ENCODE data around the gene CARMIL1. TPM values are rescaled to one million over a fixed set of nuclear protein-coding genes. Genes with fewer than 3 reads are reported as not detected.

The CARMIL1 gene
- total RNA-seq, 1 donor from 2014 or later: 11.8 TPM

- TF ChIP-seq CTCF (conservative IDR thresholded peaks at IDR 0.05): no peak
- H3K27ac Mint-ChIP-seq: no peak overlapping the region
- no peaks in the 10 kb centered on the region for H3K27me3 Mint-ChIP-seq
- H3K9me3 Mint-ChIP-seq: no peaks in the 10 kb centered on the region
- H3K36me3 Mint-ChIP-seq: peaks cover 21% of the 10 kb centered on the region
- no peak for DNase-seq (ENCODE audit: extremely low spot score, unreplicated experiment)
- H3K4me1 Mint-ChIP-seq (ENCODE audit: unreplicated experiment): no peaks in the 10 kb centered on the region
- H3K4me3 Mint-ChIP-seq: no peak overlapping the region
Measured at GRCh38 chr6:25477006-25477590, 197.9 kb downstream of the CARMIL1 start.

- no peaks in the 10 kb centered on the region for H3K27me3 Mint-ChIP-seq
Measured at GRCh38 chr6:25478973-25479372, 199.8 kb downstream of the CARMIL1 start.

GRCh38 chr6:25481267-25481666 lies 202.1 kb downstream of the CARMIL1 start:
- Mint-ChIP-seq H3K27ac (no peak overlapping the region), H3K4me3 (no peak overlapping the region), H3K27me3 (no peaks in the 10 kb centered on the region), H3K4me1 (ENCODE audit: unreplicated experiment) (peaks cover 5% of the 10 kb centered on the region), H3K36me3 (no peaks in the 10 kb centered on the region), H3K9me3 (no peaks in the 10 kb centered on the region)
- TF ChIP-seq CTCF (conservative IDR thresholded peaks at IDR 0.05): no peak
- no peak for DNase-seq (ENCODE audit: extremely low spot score, unreplicated experiment)

More at GRCh38 chr6:25478973-25479372, 199.8 kb downstream of the CARMIL1 start:
- Mint-ChIP-seq H3K9me3 (no peaks in the 10 kb centered on the region), H3K36me3 (peaks cover 11% of the 10 kb centered on the region), H3K27ac (no peak overlapping the region), H3K4me3 (no peak overlapping the region), H3K4me1 (ENCODE audit: unreplicated experiment) (no peaks in the 10 kb centered on the region)
- DNase-seq (ENCODE audit: extremely low spot score, unreplicated experiment): no peak
- no peak for TF ChIP-seq CTCF (conservative IDR thresholded peaks at IDR 0.05)

- TF ChIP-seq CTCF (conservative IDR thresholded peaks at IDR 0.05): no peak
- no peak overlapping the region for H3K27ac Mint-ChIP-seq
- H3K4me1 Mint-ChIP-seq (ENCODE audit: unreplicated experiment): peaks cover 10% of the 10 kb centered on the region
- DNase-seq (ENCODE audit: extremely low spot score, unreplicated experiment): no peak
- H3K27me3 Mint-ChIP-seq: no peaks in the 10 kb centered on the region
- H3K4me3 Mint-ChIP-seq: no peak overlapping the region
- H3K36me3 Mint-ChIP-seq: no peaks in the 10 kb centered on the region
- no peaks in the 10 kb centered on the region for H3K9me3 Mint-ChIP-seq
Measured at GRCh38 chr6:25482996-25483395, 203.8 kb downstream of the CARMIL1 start.

- no peak for TF ChIP-seq CTCF (conservative IDR thresholded peaks at IDR 0.05)
- H3K27me3 Mint-ChIP-seq: no peaks in the 10 kb centered on the region
- H3K27ac Mint-ChIP-seq: no peak overlapping the region
- no peak for DNase-seq (ENCODE audit: extremely low spot score, unreplicated experiment)
- no peaks in the 10 kb centered on the region for H3K9me3 Mint-ChIP-seq
- H3K4me3 Mint-ChIP-seq: no peak overlapping the region
- no peaks in the 10 kb centered on the region for H3K36me3 Mint-ChIP-seq
- H3K4me1 Mint-ChIP-seq (ENCODE audit: unreplicated experiment): peaks cover 10% of the 10 kb centered on the region
Measured at GRCh38 chr6:25483943-25484342, 204.8 kb downstream of the CARMIL1 start.

- Mint-ChIP-seq H3K9me3 (no peaks in the 10 kb centered on the region), H3K27me3 (no peaks in the 10 kb centered on the region)
Measured at GRCh38 chr6:25484900-25485299, 205.7 kb downstream of the CARMIL1 start.

More at GRCh38 chr6:25484900-25485299, 205.7 kb downstream of the CARMIL1 start:
- TF ChIP-seq CTCF (conservative IDR thresholded peaks at IDR 0.05): no peak
- Mint-ChIP-seq H3K36me3 (no peaks in the 10 kb centered on the region), H3K27ac (no peak overlapping the region), H3K4me1 (ENCODE audit: unreplicated experiment) (peaks cover 14% of the 10 kb centered on the region), H3K4me3 (no peak overlapping the region)
- no peak for DNase-seq (ENCODE audit: extremely low spot score, unreplicated experiment)

Data from type B pancreatic cell (in vitro differentiated cells).